ENCODE data around the gene SRGAP1.
"Not testable (repeated sequence)": the region's sequence is repeated elsewhere in the genome, so short reads cannot be mapped to it uniquely, and the experiment has no call there.

SRGAP1 gene

GRCh38 chr12:63828867-63829266 lies 15.6 kb upstream of the SRGAP1 start:
- DNase-seq = no peak
- in situ Hi-C loops (cut with MboI; ENCODE audit: low pct_unique_long_range_greater_than_20kb, low sequenced_read_pairs) = loop anchor here (25.0 kb wide), 2 partner anchors 1242 to 1392 kb away; no protein-coding TSS in a partner anchor

- in situ Hi-C loops (cut with MboI; ENCODE audit: low pct_unique_long_range_greater_than_20kb, low sequenced_read_pairs) = loop anchor here (25.0 kb wide), 2 partner anchors 1249 to 1399 kb away; no protein-coding TSS in a partner anchor
Observed at GRCh38 chr12:63836046-63836445, 8.5 kb upstream of the SRGAP1 start.

GRCh38 chr12:63836936-63837335 lies 7.6 kb upstream of the SRGAP1 start:
- in situ Hi-C loops (cut with MboI; ENCODE audit: low pct_unique_long_range_greater_than_20kb, low sequenced_read_pairs) = loop anchor here (25.0 kb wide), 2 partner anchors 1250 to 1400 kb away; no protein-coding TSS in a partner anchor
- no peak for DNase-seq

More at GRCh38 chr12:63836046-63836445, 8.5 kb upstream of the SRGAP1 start:
- no peak for DNase-seq

- in situ Hi-C loops (cut with MboI; ENCODE audit: low pct_unique_long_range_greater_than_20kb, low sequenced_read_pairs) = loop anchor here (25.0 kb wide), 2 partner anchors 1251 to 1401 kb away; no protein-coding TSS in a partner anchor
- DNase-seq = no peak
Observed at GRCh38 chr12:63838411-63838810, 6.1 kb upstream of the SRGAP1 start.

- in situ Hi-C loops (cut with MboI; ENCODE audit: low pct_unique_long_range_greater_than_20kb, low sequenced_read_pairs) = loop anchor here (10.0 to 25.0 kb wide), 3 partner anchors 976 to 1404 kb away; no protein-coding TSS in a partner anchor
- no peak for DNase-seq
Observed at GRCh38 chr12:63841011-63841410, 3.5 kb upstream of the SRGAP1 start.

- no peak for DNase-seq
- in situ Hi-C loops (cut with MboI; ENCODE audit: low pct_unique_long_range_greater_than_20kb, low sequenced_read_pairs) = loop anchor here (10.0 to 25.0 kb wide), 3 partner anchors 977 to 1404 kb away; no protein-coding TSS in a partner anchor
Observed at GRCh38 chr12:63841571-63841970, 2.9 kb upstream of the SRGAP1 start.

GRCh38 chr12:63842750-63843149 lies 1.8 kb upstream of the SRGAP1 start:
- in situ Hi-C loops (cut with MboI; ENCODE audit: low pct_unique_long_range_greater_than_20kb, low sequenced_read_pairs) = loop anchor here (10.0 to 25.0 kb wide), 3 partner anchors 978 to 1405 kb away; no protein-coding TSS in a partner anchor
- DNase-seq = not testable (repeated sequence)

- no peak for DNase-seq
- in situ Hi-C loops (cut with MboI; ENCODE audit: low pct_unique_long_range_greater_than_20kb, low sequenced_read_pairs) = loop anchor here (10.0 to 25.0 kb wide), 3 partner anchors 978 to 1406 kb away; no protein-coding TSS in a partner anchor
Observed at GRCh38 chr12:63843254-63843720, 1.2 kb upstream of the SRGAP1 start.

- in situ Hi-C loops (cut with MboI; ENCODE audit: low pct_unique_long_range_greater_than_20kb, low sequenced_read_pairs) = loop anchor here (10.0 to 25.0 kb wide), 3 partner anchors 979 to 1407 kb away; no protein-coding TSS in a partner anchor
Observed at GRCh38 chr12:63843721-63844390, 644 bp upstream of the SRGAP1 start.

GRCh38 chr12:63845726-63846125 lies 1.2 kb downstream of the SRGAP1 start:
- DNase-seq = peak; percentile 17
- in situ Hi-C loops (cut with MboI; ENCODE audit: low pct_unique_long_range_greater_than_20kb, low sequenced_read_pairs) = loop anchor here (10.0 to 25.0 kb wide), 3 partner anchors 981 to 1408 kb away; no protein-coding TSS in a partner anchor

More at GRCh38 chr12:63843721-63844390, 644 bp upstream of the SRGAP1 start:
- peak; percentile 93 for DNase-seq

- in situ Hi-C loops (cut with MboI; ENCODE audit: low pct_unique_long_range_greater_than_20kb, low sequenced_read_pairs) = loop anchor here (10.0 to 25.0 kb wide), 3 partner anchors 982 to 1409 kb away; no protein-coding TSS in a partner anchor
Observed at GRCh38 chr12:63846238-63846967, 1.9 kb downstream of the SRGAP1 start.

GRCh38 chr12:63848450-63848849 lies 4.0 kb downstream of the SRGAP1 start:
- in situ Hi-C loops (cut with MboI; ENCODE audit: low pct_unique_long_range_greater_than_20kb, low sequenced_read_pairs) = loop anchor here (10.0 to 25.0 kb wide), 3 partner anchors 984 to 1411 kb away; no protein-coding TSS in a partner anchor
- DNase-seq = no peak

More at GRCh38 chr12:63846238-63846967, 1.9 kb downstream of the SRGAP1 start:
- DNase-seq = peak; percentile 12

- no peak for DNase-seq
- in situ Hi-C loops (cut with MboI; ENCODE audit: low pct_unique_long_range_greater_than_20kb, low sequenced_read_pairs) = loop anchor here (10.0 to 25.0 kb wide), 3 partner anchors 984 to 1412 kb away; no protein-coding TSS in a partner anchor
Observed at GRCh38 chr12:63849106-63849620, 4.7 kb downstream of the SRGAP1 start.

- DNase-seq = no peak
- in situ Hi-C loops (cut with MboI; ENCODE audit: low pct_unique_long_range_greater_than_20kb, low sequenced_read_pairs) = loop anchor here (10.0 to 25.0 kb wide), 3 partner anchors 985 to 1412 kb away; no protein-coding TSS in a partner anchor
Observed at GRCh38 chr12:63849641-63850040, 5.1 kb downstream of the SRGAP1 start.

- in situ Hi-C loops (cut with MboI; ENCODE audit: low pct_unique_long_range_greater_than_20kb, low sequenced_read_pairs) = no loop called here
- DNase-seq = no peak
Observed at GRCh38 chr12:63853978-63854377, 9.5 kb downstream of the SRGAP1 start.

GRCh38 chr12:63855299-63855698 lies 10.8 kb downstream of the SRGAP1 start:
- in situ Hi-C loops (cut with MboI; ENCODE audit: low pct_unique_long_range_greater_than_20kb, low sequenced_read_pairs) = no loop called here
- DNase-seq = no peak

GRCh38 chr12:63857771-63858670 lies 13.5 kb downstream of the SRGAP1 start:
- no peak for DNase-seq
- in situ Hi-C loops (cut with MboI; ENCODE audit: low pct_unique_long_range_greater_than_20kb, low sequenced_read_pairs) = no loop called here

- not testable (repeated sequence) for DNase-seq
- in situ Hi-C loops (cut with MboI; ENCODE audit: low pct_unique_long_range_greater_than_20kb, low sequenced_read_pairs) = loop anchor here (5.0 kb wide), 1 partner anchor 983 kb away; no protein-coding TSS in a partner anchor
Observed at GRCh38 chr12:63859880-63860279, 15.4 kb downstream of the SRGAP1 start.
